GM12878 (cell line): Measurements from ENCODE around the gene NMUR1. TPM values are rescaled to one million over a fixed set of nuclear protein-coding genes. Genes with fewer than 3 reads are reported as not detected.
A peak's percentile ranks its signal among the peaks of the same experiment; 100 is the strongest.

Source experiments
- ATAC-seq: fragments of 200-7000 bp; cut with Tn5 transposase; 3 replicates; pipeline ENCODE4 v1.9.1; 2020; ENCODE audit warnings: mild to moderate bottlenecking, moderate library complexity
- BruUV-seq: library from RNA; stranded (reverse); fragments of 400-500 nt; replicated peaks from 2 replicates; lab custom pipeline; 2021; lab: Mats Ljungman, UMichigan
- CTCF ChIA-PET: fragments of 300-600 bp; sonication (Branson Sonifier 250); formaldehyde crosslinking; extraction: SDS; loops from one replicate; lab custom pipeline; 2021; ENCODE audit warnings: inconsistent platforms; lab: Yijun Ruan, JAX
- POLR2A ChIA-PET: fragments of 350-600 bp; formaldehyde crosslinking; extraction: SDS; loops from one replicate; lab custom pipeline; 2021; ENCODE audit warnings: inconsistent platforms; lab: Charles Lee
- RAD21 ChIA-PET: fragments of 300-600 bp; sonication (Branson Sonifier 250); formaldehyde crosslinking; loops from one replicate; lab custom pipeline; 2023; ENCODE audit warnings: antibody characterized with exemption; ENCODE audit not compliant: unreplicated experiment; lab: Charles Lee
- SMC1A ChIA-PET: fragments of 300-600 bp; sonication (Branson Sonifier 250); formaldehyde crosslinking; loops from one replicate; lab custom pipeline; 2023; ENCODE audit not compliant: unreplicated experiment, uncharacterized antibody; lab: Charles Lee
- DNase-seq: peaks from one replicate; pipeline ENCODE4 v3.0.0-alpha.2; 2011; ENCODE audit warnings: low read depth, low spot score
- FAIRE-seq: peaks from 3 replicates; lab custom pipeline; 2011; peaks lifted over from hg19 to GRCh38; lab: Jason Lieb, UNC
- H2AFZ ChIP-seq: 2 replicates; pipeline ENCODE4 v1.6.0; 2011; ENCODE audit warnings: low read depth, low read length, control low read depth; ENCODE audit not compliant: control insufficient read depth
- H3K27ac ChIP-seq: 2 replicates; pipeline ENCODE4 v1.5.1; 2011; ENCODE audit warnings: control low read depth; ENCODE audit not compliant: control insufficient read depth, insufficient read depth
- H3K27me3 ChIP-seq, 2 experiments: replicated peaks in 1 of 2; 2 replicates each; pipeline versions ENCODE4 v1.6.0 to v1.6.1; 2011; ENCODE audit warnings: low read length in 1 of 2; ENCODE audit not compliant: control insufficient read depth in 2 of 2, insufficient read depth in 2 of 2
- H3K36me3 ChIP-seq, 2 experiments: 2 replicates each; pipeline ENCODE4 v1.5.1; 2011; ENCODE audit warnings: low read length in 1 of 2; ENCODE audit not compliant: control insufficient read depth in 2 of 2, insufficient read depth in 2 of 2
- H3K4me1 ChIP-seq: 2 replicates; pipeline ENCODE4 v1.6.1; 2011; ENCODE audit warnings: mild to moderate bottlenecking, low read length, moderate library complexity, mixed read lengths; ENCODE audit not compliant: control insufficient read depth, insufficient read depth
- H3K4me2 ChIP-seq: 2 replicates; pipeline ENCODE4 v1.6.0; 2011; ENCODE audit warnings: control low read depth; ENCODE audit not compliant: control insufficient read depth, insufficient read depth
- H3K4me3 ChIP-seq: fragments of 200-600 bp; sonication (generic); 2 replicates; pipeline ENCODE4 v1.5.1; 2016
- H3K79me2 ChIP-seq: 2 replicates; pipeline ENCODE4 v1.6.0; 2011; ENCODE audit warnings: low read length; ENCODE audit not compliant: control insufficient read depth, insufficient read depth
- H3K9ac ChIP-seq: 2 replicates; pipeline ENCODE4 v1.8.0; 2011; ENCODE audit warnings: low read length, control low read depth, mixed read lengths; ENCODE audit not compliant: control insufficient read depth, insufficient read depth
- H3K9me3 ChIP-seq: replicated peaks from 3 replicates; pipeline ENCODE4 v1.5.1; 2011; ENCODE audit warnings: mild to moderate bottlenecking, low read length; ENCODE audit not compliant: control insufficient read depth, insufficient read depth
- H4K20me1 ChIP-seq: 2 replicates; pipeline ENCODE4 v1.6.0; 2011; ENCODE audit not compliant: control insufficient read depth, insufficient read depth
- LARP7 ChIP-seq: fragments of 450-650 bp; IDR thresholded peaks from 2 replicates; pipeline ENCODE4 v1.6.1; 2017; ENCODE audit warnings: mild to moderate bottlenecking
- MTA2 ChIP-seq: fragments of 450-650 bp; IDR thresholded peaks from 2 replicates; pipeline ENCODE4 v1.6.1; 2016; ENCODE audit warnings: low read depth, mild to moderate bottlenecking, moderate library complexity
- WGBS: methylation state at CpG from one replicate; pipeline ENCODE4 v1.1.6; 2016; ENCODE audit warnings: low lambda C conversion rate; ENCODE audit not compliant: insufficient replicate concordance, insufficient coverage; ENCODE audit errors: missing lambda C conversion rate; 5-methylcytosine and 5-hydroxymethylcytosine counted together
- in situ Hi-C: fragments of 300-500 bp; cut with MboI; formaldehyde crosslinking; loops from 9 replicates; pipeline ENCODE4 v1.14.3; 2018; ENCODE audit warnings: mixed read lengths
- intact Hi-C: fragments of 100-400 bp; cut with micrococcal nuclease; formaldehyde crosslinking; loops from one replicate; pipeline ENCODE4 v1.14.2; 2022; ENCODE audit not compliant: unreplicated experiment
- polyA plus RNA-seq, 11 experiments: library from polyadenylated mRNA; depleted of rRNA in 4 of 11; unstranded in 6 of 11; stranded (reverse) in 5 of 11; fragments of >200 nt; fragmentation: Nextera tagmentation in 4 of 11; fragmentation: Illumina TruSeq in 1 of 11; extraction: Ambion mirVana in 4 of 11; extraction: Trizol in 1 of 11; gene quantifications; 1 replicate in 1 of 11; 2 replicates in 10 of 11; pipeline versions ENCODE4 v1.2.1 to v1.2.3, GENCODE V29; 2011 to 2016; ENCODE audit warnings: inconsistent platforms in 2 of 11, missing spikeins in 2 of 11, low read depth in 1 of 11
- total RNA-seq, 4 experiments: library from RNA; depleted of rRNA in 3 of 4; stranded (reverse); fragments of >200 nt in 3 of 4; fragmentation: Illumina TruSeq in 1 of 4; extraction: Trizol in 1 of 4; gene quantifications; 2 replicates each; pipeline versions ENCODE4 v1.2.1 to v1.2.3, GENCODE V29; 2013 to 2021
- TF ChIP-seq, protein P1 (sequence below): fragments of 450-650 bp; formaldehyde crosslinking; IDR thresholded peaks from 2 replicates; pipeline ENCODE4 v1.5.0; 2022; ENCODE audit warnings: mild to moderate bottlenecking, missing genetic modification characterization

NMUR1 gene
- total and polyA plus RNA-seq, 10 of the 15 experiments (the other 5 are each of a cell fraction or from before 2014, with no cell fraction given): under 0.01 to 0.08 (median 0.02) TPM; not detected in 5

DNA sequence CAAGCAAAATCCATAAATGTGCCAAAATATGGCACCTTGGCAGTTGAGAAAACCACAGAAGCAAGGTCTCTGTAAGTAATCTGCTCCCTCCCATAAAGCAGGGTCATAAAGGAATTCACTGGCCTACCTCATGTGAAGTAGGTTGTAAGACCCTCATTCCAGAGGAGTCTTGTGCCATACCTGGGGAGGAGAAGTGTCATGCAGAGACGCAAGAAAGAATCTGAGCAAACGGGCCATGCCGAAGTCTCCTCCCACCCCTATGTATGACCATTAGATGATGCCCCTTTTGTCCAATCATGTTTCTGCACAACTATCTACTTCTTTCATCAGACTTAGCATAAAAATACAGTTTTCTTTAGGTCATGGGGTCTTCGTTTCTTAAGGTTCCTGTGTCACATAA lies 14.6 kb downstream of the NMUR1 start (continued):
- TF ChIP-seq, protein P1, sequence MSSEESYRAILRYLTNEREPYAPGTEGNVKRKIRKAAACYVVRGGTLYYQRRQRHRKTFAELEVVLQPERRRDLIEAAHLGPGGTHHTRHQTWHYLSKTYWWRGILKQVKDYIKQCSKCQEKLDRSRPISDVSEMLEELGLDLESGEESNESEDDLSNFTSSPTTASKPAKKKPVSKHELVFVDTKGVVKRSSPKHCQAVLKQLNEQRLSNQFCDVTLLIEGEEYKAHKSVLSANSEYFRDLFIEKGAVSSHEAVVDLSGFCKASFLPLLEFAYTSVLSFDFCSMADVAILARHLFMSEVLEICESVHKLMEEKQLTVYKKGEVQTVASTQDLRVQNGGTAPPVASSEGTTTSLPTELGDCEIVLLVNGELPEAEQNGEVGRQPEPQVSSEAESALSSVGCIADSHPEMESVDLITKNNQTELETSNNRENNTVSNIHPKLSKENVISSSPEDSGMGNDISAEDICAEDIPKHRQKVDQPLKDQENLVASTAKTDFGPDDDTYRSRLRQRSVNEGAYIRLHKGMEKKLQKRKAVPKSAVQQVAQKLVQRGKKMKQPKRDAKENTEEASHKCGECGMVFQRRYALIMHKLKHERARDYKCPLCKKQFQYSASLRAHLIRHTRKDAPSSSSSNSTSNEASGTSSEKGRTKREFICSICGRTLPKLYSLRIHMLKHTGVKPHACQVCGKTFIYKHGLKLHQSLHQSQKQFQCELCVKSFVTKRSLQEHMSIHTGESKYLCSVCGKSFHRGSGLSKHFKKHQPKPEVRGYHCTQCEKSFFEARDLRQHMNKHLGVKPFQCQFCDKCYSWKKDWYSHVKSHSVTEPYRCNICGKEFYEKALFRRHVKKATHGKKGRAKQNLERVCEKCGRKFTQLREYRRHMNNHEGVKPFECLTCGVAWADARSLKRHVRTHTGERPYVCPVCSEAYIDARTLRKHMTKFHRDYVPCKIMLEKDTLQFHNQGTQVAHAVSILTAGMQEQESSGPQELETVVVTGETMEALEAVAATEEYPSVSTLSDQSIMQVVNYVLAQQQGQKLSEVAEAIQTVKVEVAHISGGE (CRISPR knock-in tag): no peak

GRCh38 chr2:231514951-231515297 lies 15.3 kb downstream of the NMUR1 start:
- H3K27ac ChIP-seq: peak overlapping the region; percentile 65
- in situ Hi-C loops (no loop called here), intact Hi-C loops (no loop called here)
- peaks cover 9% of the 10 kb centered on the region for H3K79me2 ChIP-seq
- H4K20me1 ChIP-seq: no peaks in the 10 kb centered on the region
- peaks cover 9% of the 10 kb centered on the region for H3K4me1 ChIP-seq
- FAIRE-seq (no peak), ATAC-seq (no peak), DNase-seq (no peak)
- H3K9me3 ChIP-seq: no peaks in the 10 kb centered on the region; the same call in 2 of the 3 replicates
- peak overlapping the region; percentile 92 for H2AFZ ChIP-seq
- no peaks in the 10 kb centered on the region for H3K27me3 ChIP-seq
- POLR2A ChIA-PET: interaction anchor here (0.9 to 2.5 kb wide), 4 partner anchors 33 to 84 kb away, joined by 3 to 12 read pairs (median 4); partner anchors contain the start of gene NCL
- peak overlapping the region; percentile 90 for H3K4me2 ChIP-seq
- WGBS: 47% methylated on average over 7 of the region's 7 CpGs
- peak overlapping the region; percentile 68; the same call in 1 of the 2 replicates for H3K9ac ChIP-seq
- H3K4me3 ChIP-seq: peak overlapping the region; percentile 75
- TF ChIP-seq MTA2 (no peak), LARP7 (0 out of 2 replicates have a peak, but pooled peaks have one; percentile 4)
- CTCF ChIA-PET: interaction anchor here (0.8 to 2.1 kb wide), 7 partner anchors 30 to 161 kb away, joined by 3 to 9 read pairs (median 6); no protein-coding TSS in a partner anchor
- no TSS peak for BruUV-seq
- SMC1A ChIA-PET: interaction anchor here (0.7 to 2.0 kb wide), 10 partner anchors 9 to 811 kb away, joined by 3 to 8 read pairs (median 4); partner anchors contain the start of gene NMUR1
- H3K36me3 ChIP-seq: no peaks in the 10 kb centered on the region; a peak in 1 of 4 replicates
- RAD21 ChIA-PET: interaction anchor here (1.0 to 1.2 kb wide), 2 partner anchors 32 to 41 kb away, joined by 3 to 5 read pairs; no protein-coding TSS in a partner anchor
